Cardiac fibroblast (primary cell): Measurements from ENCODE around the gene CHCHD6.

Experiments
- DNase-seq, 2 donors: peaks; one replicate each; pipeline versions ENCODE4 v3.0.0 to v3.0.0-alpha.2; 2010; ENCODE audit warnings: low read depth in 2 of 2
- H3K4me3 ChIP-seq, 2 donors: replicated peaks in 1 of 2; 1 replicate in 1 of 2; 2 replicates in 1 of 2; pipeline ENCODE4 v1.5.1; 2011; ENCODE audit warnings: low read depth in 2 of 2, low read length in 2 of 2, mild to moderate bottlenecking in 2 of 2, moderate library complexity in 1 of 2
- TF ChIP-seq, protein P1 (sequence below): IDR thresholded peaks from one replicate; pipeline ENCODE4 v1.5.1; 2011; ENCODE audit warnings: low read depth, mild to moderate bottlenecking, low read length, inconsistent platforms

Gene CHCHD6

GRCh38 chr3:126893651-126894050 is 189.6 kb downstream of the CHCHD6 start:
- H3K4me3 ChIP-seq: no peak overlapping the region
- TF ChIP-seq, protein P1, sequence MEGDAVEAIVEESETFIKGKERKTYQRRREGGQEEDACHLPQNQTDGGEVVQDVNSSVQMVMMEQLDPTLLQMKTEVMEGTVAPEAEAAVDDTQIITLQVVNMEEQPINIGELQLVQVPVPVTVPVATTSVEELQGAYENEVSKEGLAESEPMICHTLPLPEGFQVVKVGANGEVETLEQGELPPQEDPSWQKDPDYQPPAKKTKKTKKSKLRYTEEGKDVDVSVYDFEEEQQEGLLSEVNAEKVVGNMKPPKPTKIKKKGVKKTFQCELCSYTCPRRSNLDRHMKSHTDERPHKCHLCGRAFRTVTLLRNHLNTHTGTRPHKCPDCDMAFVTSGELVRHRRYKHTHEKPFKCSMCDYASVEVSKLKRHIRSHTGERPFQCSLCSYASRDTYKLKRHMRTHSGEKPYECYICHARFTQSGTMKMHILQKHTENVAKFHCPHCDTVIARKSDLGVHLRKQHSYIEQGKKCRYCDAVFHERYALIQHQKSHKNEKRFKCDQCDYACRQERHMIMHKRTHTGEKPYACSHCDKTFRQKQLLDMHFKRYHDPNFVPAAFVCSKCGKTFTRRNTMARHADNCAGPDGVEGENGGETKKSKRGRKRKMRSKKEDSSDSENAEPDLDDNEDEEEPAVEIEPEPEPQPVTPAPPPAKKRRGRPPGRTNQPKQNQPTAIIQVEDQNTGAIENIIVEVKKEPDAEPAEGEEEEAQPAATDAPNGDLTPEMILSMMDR: no peak
- no peak for DNase-seq

DNA sequence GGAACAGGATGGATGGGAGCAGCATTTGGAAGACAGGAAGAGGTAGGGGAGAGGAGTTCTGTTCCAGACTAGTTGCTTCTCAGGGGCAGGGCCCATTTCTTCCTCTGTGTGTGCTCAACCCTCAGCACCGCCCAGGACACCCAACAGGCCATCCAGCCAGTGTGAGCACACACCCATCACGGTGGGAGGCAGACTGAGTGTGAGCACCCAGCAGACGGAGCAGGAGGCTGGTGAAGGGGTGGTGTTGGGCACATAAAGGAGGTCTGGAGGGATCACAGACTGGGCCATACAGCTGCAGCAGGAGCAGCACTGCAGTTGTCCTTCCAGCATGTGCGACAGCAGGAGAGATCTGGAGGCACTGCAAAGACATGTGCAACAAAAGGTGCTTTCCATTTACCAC is 190.4 kb downstream of the CHCHD6 start:
- DNase-seq: no peak
- TF ChIP-seq, protein P1: no peak
- H3K4me3 ChIP-seq: no peak overlapping the region

- TF ChIP-seq, protein P1: no peak
- DNase-seq: peak; percentile 30 to 40
- H3K4me3 ChIP-seq: no peak overlapping the region
Measured at GRCh38 chr3:126895178-126896066, 191.4 kb downstream of the CHCHD6 start.

DNA sequence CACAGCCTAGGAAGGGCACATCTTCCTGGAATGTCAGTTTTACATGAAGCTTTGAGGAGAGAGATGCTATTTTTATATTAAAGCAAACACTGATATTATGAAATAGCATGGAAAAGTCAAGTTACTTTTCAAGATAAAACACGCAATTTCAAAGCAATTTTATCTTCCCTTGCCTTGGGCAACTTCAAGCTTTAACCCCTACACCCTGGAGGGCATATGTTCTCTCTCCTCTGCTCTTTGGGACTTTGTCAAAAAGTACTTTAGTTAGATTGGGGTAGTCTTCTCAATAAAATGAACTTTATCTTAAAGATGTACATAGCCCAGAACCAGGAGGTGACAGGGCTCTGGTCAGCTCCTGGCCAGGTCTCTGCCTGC is 192.0 kb downstream of the CHCHD6 start:
- H3K4me3 ChIP-seq: no peak overlapping the region
- TF ChIP-seq, protein P1: no peak

GRCh38 chr3:126896968-126897367 is 192.9 kb downstream of the CHCHD6 start:
- DNase-seq: no peak
- no peak overlapping the region for H3K4me3 ChIP-seq
- TF ChIP-seq, protein P1: no peak

More for the DNA sequence above, 192.0 kb downstream of the CHCHD6 start:
- DNase-seq: no peak

- no peak for DNase-seq
- H3K4me3 ChIP-seq: no peak overlapping the region
- TF ChIP-seq, protein P1: no peak
Measured at GRCh38 chr3:126897943-126898342, 193.9 kb downstream of the CHCHD6 start.
